ENCODE results near the gene TRIM7.

Gene TRIM7

DNA sequence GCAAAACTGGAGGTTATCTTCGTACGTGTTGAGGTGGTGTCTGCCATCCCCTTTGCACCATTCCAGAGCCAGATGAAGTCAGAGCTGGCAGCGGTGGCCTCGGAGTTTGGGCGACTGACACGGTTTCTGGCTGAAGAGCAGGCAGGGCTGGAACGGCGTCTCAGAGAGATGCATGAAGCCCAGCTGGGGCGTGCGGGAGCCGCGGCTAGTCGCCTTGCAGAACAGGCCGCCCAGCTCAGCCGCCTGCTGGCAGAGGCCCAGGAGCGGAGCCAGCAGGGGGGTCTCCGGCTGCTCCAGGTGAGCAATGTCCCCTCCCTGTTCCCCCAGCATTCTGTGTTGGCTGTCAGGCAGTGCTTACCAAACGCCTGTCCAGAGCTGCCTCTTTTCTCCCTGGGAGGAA, 27.6 kb upstream of the TRIM7 start:
- Histone ChIP-seq H3K36me3 (ENCODE audit: control insufficient read depth in 2 of 2, insufficient read depth in 2 of 2, low read length in 2 of 2) (peaks cover 52 to 61% of the 10 kb centered on the region in 2 donors), H3K27me3 (ENCODE audit: control insufficient read depth in 2 of 2, insufficient read depth in 2 of 2, low read length in 2 of 2) (no peaks in the 10 kb centered on the region), H3K4me3 (ENCODE audit: low read length in 2 of 2) (no peak overlapping the region), H3K4me1 (ENCODE audit: control insufficient read depth in 2 of 2, insufficient read depth in 2 of 2, low read length in 2 of 2) (no peaks in the 10 kb centered on the region), H3K9ac (ENCODE audit: low read depth in 1 of 2, low read length in 2 of 2) (no peak overlapping the region), H3K27ac (ENCODE audit: low read depth in 2 of 2, low read length in 2 of 2) (no peak overlapping the region), H3K9me3 (ENCODE audit: control insufficient read depth in 2 of 2, low read length in 2 of 2) (no peaks in the 10 kb centered on the region)

DNA sequence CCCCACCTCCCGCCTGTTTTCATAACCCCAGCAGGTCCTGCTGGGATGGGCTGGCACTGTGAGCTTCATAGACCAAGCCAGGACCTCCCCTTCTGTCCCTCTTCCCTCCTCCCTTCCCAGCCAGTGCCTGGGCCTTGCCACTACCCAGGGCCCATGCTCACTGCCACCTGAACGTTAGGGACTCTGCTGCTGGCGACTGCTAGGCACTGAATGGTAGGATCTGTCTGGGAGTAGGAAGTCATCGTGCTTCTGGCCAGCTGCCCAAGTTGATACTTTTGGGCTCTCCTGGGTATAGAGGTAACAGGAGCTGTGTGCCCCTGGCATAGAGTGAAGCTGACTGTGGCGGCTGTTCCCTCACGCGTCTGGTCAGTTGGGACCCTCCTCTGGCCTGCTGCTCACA, 26.4 kb upstream of the TRIM7 start:
- Histone ChIP-seq H3K9me3 (ENCODE audit: control insufficient read depth in 2 of 2, low read length in 2 of 2) (no peaks in the 10 kb centered on the region), H3K36me3 (ENCODE audit: control insufficient read depth in 2 of 2, insufficient read depth in 2 of 2, low read length in 2 of 2) (peaks cover 40 to 52% of the 10 kb centered on the region in 2 donors), H3K4me1 (ENCODE audit: control insufficient read depth in 2 of 2, insufficient read depth in 2 of 2, low read length in 2 of 2) (no peaks in the 10 kb centered on the region)

DNA sequence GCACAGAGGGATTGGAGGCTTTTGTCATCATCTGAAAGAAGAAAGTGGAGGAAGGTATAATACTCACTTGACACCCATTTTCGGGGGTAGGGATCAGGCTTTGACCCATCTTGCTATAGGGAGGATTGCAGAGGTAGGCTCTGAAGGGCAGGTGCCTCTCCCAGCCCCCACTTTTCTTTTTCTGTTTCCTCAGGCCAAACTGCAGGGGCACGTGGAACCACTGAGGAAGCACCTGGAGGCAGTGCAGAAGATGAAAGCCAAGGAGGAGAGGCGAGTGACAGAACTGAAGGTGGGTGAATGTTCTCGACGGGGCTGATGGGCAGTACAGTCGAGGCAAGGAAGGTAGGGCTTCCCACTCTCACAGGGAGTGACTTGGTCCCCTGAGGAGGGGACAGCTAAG, 25.6 kb upstream of the TRIM7 start:
- Histone ChIP-seq H3K9me3 (ENCODE audit: control insufficient read depth in 2 of 2, low read length in 2 of 2) (no peaks in the 10 kb centered on the region), H3K36me3 (ENCODE audit: control insufficient read depth in 2 of 2, insufficient read depth in 2 of 2, low read length in 2 of 2) (peaks cover 31 to 43% of the 10 kb centered on the region in 2 donors), H3K27ac (ENCODE audit: low read depth in 2 of 2, low read length in 2 of 2) (no peak overlapping the region), H3K27me3 (ENCODE audit: control insufficient read depth in 2 of 2, insufficient read depth in 2 of 2, low read length in 2 of 2) (no peaks in the 10 kb centered on the region), H3K4me3 (ENCODE audit: low read length in 2 of 2) (no peak overlapping the region), H3K4me1 (ENCODE audit: control insufficient read depth in 2 of 2, insufficient read depth in 2 of 2, low read length in 2 of 2) (no peaks in the 10 kb centered on the region), H3K9ac (ENCODE audit: low read depth in 1 of 2, low read length in 2 of 2) (no peak overlapping the region)

More for the DNA sequence above, 26.4 kb upstream of the TRIM7 start:
- no peaks in the 10 kb centered on the region for H3K27me3 ChIP-seq (ENCODE audit: control insufficient read depth in 2 of 2, insufficient read depth in 2 of 2, low read length in 2 of 2)
- H3K9ac ChIP-seq (ENCODE audit: low read depth in 1 of 2, low read length in 2 of 2), result no peak overlapping the region
- H3K4me3 ChIP-seq (ENCODE audit: low read length in 2 of 2), result no peak overlapping the region
- H3K27ac ChIP-seq (ENCODE audit: low read depth in 2 of 2, low read length in 2 of 2), result no peak overlapping the region

DNA sequence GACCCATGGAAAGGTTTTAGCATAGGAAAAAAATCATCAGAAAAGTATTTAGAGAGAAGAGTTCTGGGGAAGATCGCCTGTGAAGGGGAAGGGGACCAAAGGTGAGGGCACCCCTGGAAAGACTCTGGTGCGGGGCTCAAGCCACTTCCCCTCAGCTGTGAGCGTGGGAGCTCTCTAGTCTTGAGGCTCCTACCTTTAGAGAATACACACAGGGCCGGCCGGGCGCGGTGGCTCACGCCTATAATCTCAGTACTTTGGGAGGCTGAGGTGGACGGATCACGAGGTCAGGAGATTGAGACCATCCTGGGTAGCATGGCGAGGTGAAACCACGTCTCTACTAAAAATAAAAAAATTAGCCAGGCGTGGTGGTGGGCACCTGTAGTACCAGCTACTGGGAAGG, 25.0 kb upstream of the TRIM7 start:
- H3K4me1 ChIP-seq (ENCODE audit: control insufficient read depth in 2 of 2, insufficient read depth in 2 of 2, low read length in 2 of 2), result no peaks in the 10 kb centered on the region
- peaks cover 26 to 37% of the 10 kb centered on the region in 2 donors for H3K36me3 ChIP-seq (ENCODE audit: control insufficient read depth in 2 of 2, insufficient read depth in 2 of 2, low read length in 2 of 2)
- H3K27me3 ChIP-seq (ENCODE audit: control insufficient read depth in 2 of 2, insufficient read depth in 2 of 2, low read length in 2 of 2), result no peaks in the 10 kb centered on the region

DNA sequence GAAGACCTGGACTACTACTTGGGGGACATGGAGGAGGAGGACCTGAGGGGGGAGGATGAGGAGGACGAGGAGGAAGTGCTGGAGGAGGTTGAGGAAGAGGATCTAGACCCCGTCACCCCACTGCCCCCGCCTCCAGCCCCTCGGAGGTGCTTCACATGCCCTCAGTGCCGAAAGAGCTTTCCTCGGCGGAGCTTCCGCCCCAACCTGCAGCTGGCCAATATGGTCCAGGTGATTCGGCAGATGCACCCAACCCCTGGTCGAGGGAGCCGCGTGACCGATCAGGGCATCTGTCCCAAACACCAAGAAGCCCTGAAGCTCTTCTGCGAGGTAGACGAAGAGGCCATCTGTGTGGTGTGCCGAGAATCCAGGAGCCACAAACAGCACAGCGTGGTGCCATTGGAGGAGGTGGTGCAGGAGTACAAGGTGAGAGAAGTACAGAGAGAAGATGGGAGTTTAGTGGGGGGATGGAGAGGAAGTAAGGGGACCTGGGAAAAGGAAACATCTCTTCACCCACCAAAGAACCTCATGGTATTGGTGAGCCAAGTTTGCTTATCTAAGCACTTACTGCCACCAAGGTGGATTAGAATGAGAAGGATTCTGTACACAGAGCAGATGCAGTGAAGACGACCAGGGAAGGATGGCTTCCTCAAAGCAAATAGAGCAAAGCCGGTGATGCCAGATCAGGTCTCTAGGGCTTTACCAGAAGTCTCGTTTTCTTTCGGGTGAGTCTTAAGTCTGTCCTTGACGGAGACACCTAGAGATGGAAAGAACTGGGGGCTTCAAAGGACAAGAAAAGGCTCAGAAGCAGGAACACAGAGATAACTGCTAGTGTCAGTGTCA, 19.6 kb upstream of the TRIM7 start:
- peaks cover 0 to 7% of the 10 kb centered on the region in 2 donors for H3K36me3 ChIP-seq (ENCODE audit: control insufficient read depth in 2 of 2, insufficient read depth in 2 of 2, low read length in 2 of 2)
- H3K9me3 ChIP-seq (ENCODE audit: control insufficient read depth in 2 of 2, low read length in 2 of 2), result no peaks in the 10 kb centered on the region
- H3K27me3 ChIP-seq (ENCODE audit: control insufficient read depth in 2 of 2, insufficient read depth in 2 of 2, low read length in 2 of 2), result no peaks in the 10 kb centered on the region
- peaks cover 6% of the 10 kb centered on the region in 2 donors for H3K4me1 ChIP-seq (ENCODE audit: control insufficient read depth in 2 of 2, insufficient read depth in 2 of 2, low read length in 2 of 2)
- peak overlapping the region; percentile 93 to 99 for H3K27ac ChIP-seq (ENCODE audit: low read depth in 2 of 2, low read length in 2 of 2)
- H3K9ac ChIP-seq (ENCODE audit: low read depth in 1 of 2, low read length in 2 of 2), result peak overlapping the region; percentile 81 to 82
- peak overlapping the region; percentile 83 to 90 for H3K4me3 ChIP-seq (ENCODE audit: low read length in 2 of 2)

More for the DNA sequence above, 25.0 kb upstream of the TRIM7 start:
- Histone ChIP-seq H3K9me3 (ENCODE audit: control insufficient read depth in 2 of 2, low read length in 2 of 2) (no peaks in the 10 kb centered on the region), H3K9ac (ENCODE audit: low read depth in 1 of 2, low read length in 2 of 2) (no peak overlapping the region), H3K27ac (ENCODE audit: low read depth in 2 of 2, low read length in 2 of 2) (no peak overlapping the region), H3K4me3 (ENCODE audit: low read length in 2 of 2) (no peak overlapping the region)

DNA sequence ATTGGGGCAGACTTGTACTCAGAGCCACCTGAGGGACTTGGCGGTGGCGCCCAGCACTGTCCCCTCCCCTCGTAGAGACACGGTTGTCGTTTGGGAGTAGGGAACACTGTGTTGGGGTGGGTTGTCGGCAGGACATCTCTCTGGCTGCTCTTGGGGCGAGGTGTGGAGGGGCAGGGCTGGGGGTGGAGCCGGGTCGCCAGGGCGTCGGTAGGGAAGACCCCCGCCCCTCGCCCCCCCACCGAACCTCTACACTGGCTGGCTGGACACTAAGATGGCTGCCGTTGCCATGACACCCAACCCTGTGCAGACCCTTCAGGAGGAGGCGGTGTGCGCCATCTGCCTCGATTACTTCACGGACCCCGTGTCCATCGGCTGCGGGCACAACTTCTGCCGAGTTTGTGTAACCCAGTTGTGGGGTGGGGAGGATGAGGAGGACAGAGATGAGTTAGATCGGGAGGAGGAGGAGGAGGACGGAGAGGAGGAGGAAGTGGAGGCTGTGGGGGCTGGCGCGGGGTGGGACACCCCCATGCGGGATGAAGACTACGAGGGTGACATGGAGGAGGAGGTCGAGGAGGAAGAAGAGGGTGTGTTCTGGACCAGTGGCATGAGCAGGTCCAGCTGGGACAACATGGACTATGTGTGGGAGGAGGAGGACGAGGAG, 18.9 kb upstream of the TRIM7 start:
- H3K27me3 ChIP-seq (ENCODE audit: control insufficient read depth in 2 of 2, insufficient read depth in 2 of 2, low read length in 2 of 2), result no peaks in the 10 kb centered on the region
- H3K4me3 ChIP-seq (ENCODE audit: low read length in 2 of 2), result peak overlapping the region; percentile 83 to 90
- peak overlapping the region; percentile 93 to 99 for H3K27ac ChIP-seq (ENCODE audit: low read depth in 2 of 2, low read length in 2 of 2)
- peak overlapping the region; percentile 81 to 82 for H3K9ac ChIP-seq (ENCODE audit: low read depth in 1 of 2, low read length in 2 of 2)
- no peaks in the 10 kb centered on the region for H3K9me3 ChIP-seq (ENCODE audit: control insufficient read depth in 2 of 2, low read length in 2 of 2)
- peaks cover 0 to 3% of the 10 kb centered on the region in 2 donors for H3K36me3 ChIP-seq (ENCODE audit: control insufficient read depth in 2 of 2, insufficient read depth in 2 of 2, low read length in 2 of 2)
- peaks cover 6% of the 10 kb centered on the region in 2 donors for H3K4me1 ChIP-seq (ENCODE audit: control insufficient read depth in 2 of 2, insufficient read depth in 2 of 2, low read length in 2 of 2)

DNA sequence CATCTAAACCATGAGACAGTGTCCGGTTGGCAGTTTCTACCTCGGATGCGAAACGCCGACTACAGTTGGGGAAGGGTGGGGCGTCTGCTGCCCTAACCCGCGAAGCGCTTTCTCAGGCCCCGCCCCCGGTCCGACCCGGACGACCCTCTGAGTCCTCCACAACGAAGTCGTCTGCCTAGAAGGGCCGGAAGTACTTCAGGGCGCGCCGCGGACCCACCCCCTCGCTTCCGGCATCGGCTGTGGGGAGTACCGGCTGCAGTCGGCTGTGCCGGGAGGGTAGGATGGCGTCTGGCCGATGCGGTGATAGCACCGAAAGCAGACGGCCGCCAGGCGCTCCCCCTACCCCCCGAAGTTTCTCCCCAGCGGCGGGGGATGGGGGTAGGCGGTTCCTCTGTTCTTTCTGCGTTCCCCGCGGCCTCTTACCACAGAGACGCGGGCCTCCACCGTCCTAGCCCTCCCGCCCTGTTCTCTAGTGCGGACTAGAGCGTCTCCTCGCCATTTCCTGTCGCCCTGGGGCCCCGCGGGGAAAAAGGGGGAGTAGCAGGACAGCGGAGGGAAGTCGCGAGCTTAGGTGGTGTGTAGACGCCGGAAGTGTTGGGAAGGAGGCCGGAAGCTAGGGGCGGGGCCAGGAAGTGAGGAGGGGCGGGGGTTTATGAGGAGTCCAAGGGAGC, 18.2 kb upstream of the TRIM7 start, which contains the start of gene TRIM41:
TSS of gene TRIM41 (plus strand) at position 224 of the 671 bp plus-strand sequence. CDS start 719 bp downstream, outside the sequence.
- H3K27ac ChIP-seq (ENCODE audit: low read depth in 2 of 2, low read length in 2 of 2), result peak within 1 kb of the TSS; percentile 93 to 99
- no peaks in the 10 kb centered on the region for H3K27me3 ChIP-seq (ENCODE audit: control insufficient read depth in 2 of 2, insufficient read depth in 2 of 2, low read length in 2 of 2)
- peak within 1 kb of the TSS; percentile 83 to 90 for H3K4me3 ChIP-seq (ENCODE audit: low read length in 2 of 2)
- no peaks in the 10 kb centered on the region for H3K9me3 ChIP-seq (ENCODE audit: control insufficient read depth in 2 of 2, low read length in 2 of 2)
- H3K9ac ChIP-seq (ENCODE audit: low read depth in 1 of 2, low read length in 2 of 2), result peak within 1 kb of the TSS; percentile 82 to 84
- peaks cover 6 to 7% of the 10 kb centered on the region in 2 donors for H3K4me1 ChIP-seq (ENCODE audit: control insufficient read depth in 2 of 2, insufficient read depth in 2 of 2, low read length in 2 of 2)
- peaks cover 0 to 3% of the 10 kb centered on the region in 2 donors for H3K36me3 ChIP-seq (ENCODE audit: control insufficient read depth in 2 of 2, insufficient read depth in 2 of 2, low read length in 2 of 2)

DNA sequence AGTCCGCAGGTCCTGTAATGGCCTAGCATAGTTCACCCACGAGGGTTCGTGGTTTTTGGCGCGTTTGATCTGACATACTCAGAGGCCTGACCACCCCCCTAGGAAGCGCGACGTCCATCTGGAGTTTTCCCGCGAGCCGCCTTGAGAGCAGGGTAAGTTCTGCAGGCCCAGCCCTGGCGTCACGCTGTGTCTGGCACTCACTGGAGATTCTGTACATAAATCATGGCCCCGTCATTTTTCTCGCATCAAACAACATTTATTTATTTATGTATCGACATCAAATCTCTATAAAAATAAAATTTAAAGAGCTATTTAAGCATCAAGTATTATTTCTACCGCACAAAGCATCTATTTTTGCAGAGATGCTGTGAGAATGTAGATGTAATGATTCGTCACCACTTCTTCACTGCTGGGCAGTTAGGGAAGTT, 17.6 kb upstream of the TRIM7 start:
- H3K4me1 ChIP-seq (ENCODE audit: control insufficient read depth in 2 of 2, insufficient read depth in 2 of 2, low read length in 2 of 2), result peaks cover 8 to 12% of the 10 kb centered on the region in 2 donors
- peak overlapping the region; percentile 83 to 90 for H3K4me3 ChIP-seq (ENCODE audit: low read length in 2 of 2)
- H3K9ac ChIP-seq (ENCODE audit: low read depth in 1 of 2, low read length in 2 of 2), result peak overlapping the region; percentile 82 to 84
- H3K27ac ChIP-seq (ENCODE audit: low read depth in 2 of 2, low read length in 2 of 2), result peak overlapping the region; percentile 93 to 99
- H3K27me3 ChIP-seq (ENCODE audit: control insufficient read depth in 2 of 2, insufficient read depth in 2 of 2, low read length in 2 of 2), result no peaks in the 10 kb centered on the region
- H3K9me3 ChIP-seq (ENCODE audit: control insufficient read depth in 2 of 2, low read length in 2 of 2), result no peaks in the 10 kb centered on the region
- peaks cover 0 to 3% of the 10 kb centered on the region in 2 donors for H3K36me3 ChIP-seq (ENCODE audit: control insufficient read depth in 2 of 2, insufficient read depth in 2 of 2, low read length in 2 of 2)

DNA sequence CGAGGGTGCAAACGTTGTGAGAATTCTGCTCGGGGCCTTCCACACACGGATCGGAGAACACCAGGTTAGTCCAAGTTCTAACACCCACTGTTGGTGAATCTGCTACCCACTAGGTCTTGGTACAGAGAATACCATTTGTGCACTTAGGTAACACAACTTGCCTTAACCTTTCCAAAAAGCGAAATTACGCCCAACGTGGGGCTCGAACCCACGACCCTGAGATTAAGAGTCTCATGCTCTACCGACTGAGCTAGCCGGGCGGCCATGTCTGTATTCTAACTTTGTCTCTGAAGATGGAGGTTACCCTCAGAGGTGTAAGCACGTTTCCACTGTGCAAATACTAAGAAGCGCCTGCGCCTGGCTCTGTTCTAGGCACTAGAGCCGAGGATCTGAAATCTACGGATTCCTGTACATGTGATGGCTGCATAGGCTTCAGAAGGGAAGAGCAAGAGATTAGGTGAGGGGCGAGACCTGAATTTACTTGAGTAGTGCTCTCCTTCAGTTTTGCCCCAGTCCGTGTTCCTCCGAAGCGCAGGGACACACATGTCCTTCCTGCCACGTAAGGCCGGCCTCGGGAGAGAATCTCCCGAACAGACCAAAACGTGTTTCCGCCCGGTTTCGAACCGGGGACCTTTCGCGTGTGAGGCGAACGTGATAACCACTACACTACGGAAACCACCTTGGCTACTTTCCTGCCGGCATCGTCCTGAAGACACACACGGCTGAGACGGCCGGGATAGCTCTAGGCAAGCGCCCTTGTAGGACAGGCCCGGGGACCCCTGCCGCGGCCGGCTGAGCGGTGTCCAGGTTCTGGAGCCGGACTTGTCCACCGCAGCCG, 17.0 kb upstream of the TRIM7 start:
- Histone ChIP-seq H3K27ac (ENCODE audit: low read depth in 2 of 2, low read length in 2 of 2) (peak overlapping the region; percentile 93 to 99), H3K9me3 (ENCODE audit: control insufficient read depth in 2 of 2, low read length in 2 of 2) (no peaks in the 10 kb centered on the region), H3K9ac (ENCODE audit: low read depth in 1 of 2, low read length in 2 of 2) (peak overlapping the region; percentile 82 to 84), H3K4me3 (ENCODE audit: low read length in 2 of 2) (peak overlapping the region; percentile 83 to 90), H3K4me1 (ENCODE audit: control insufficient read depth in 2 of 2, insufficient read depth in 2 of 2, low read length in 2 of 2) (peaks cover 10 to 17% of the 10 kb centered on the region in 2 donors), H3K36me3 (ENCODE audit: control insufficient read depth in 2 of 2, insufficient read depth in 2 of 2, low read length in 2 of 2) (peaks cover 0 to 2% of the 10 kb centered on the region in 2 donors), H3K27me3 (ENCODE audit: control insufficient read depth in 2 of 2, insufficient read depth in 2 of 2, low read length in 2 of 2) (no peaks in the 10 kb centered on the region)

Measured in mucosa of rectum (tissue), 2 donors.